LNCaP clone FGC (cell line): Measurements from ENCODE around the gene LPIN3.

ENCODE experiments used
- DNase-seq: peaks from one replicate; pipeline ENCODE4 v3.0.0-alpha.2; 2011; ENCODE audit warnings: low read depth
- H3K4me3 ChIP-seq: 2 replicates; pipeline ENCODE4 v1.5.1; 2011; ENCODE audit warnings: mild to moderate bottlenecking, low read depth, low read length, control low read depth
- CTCF ChIP-seq: IDR thresholded peaks from 2 replicates; pipeline ENCODE4 v1.5.1; 2012; ENCODE audit warnings: mild to moderate bottlenecking; ENCODE audit not compliant: control insufficient read depth, insufficient read depth; ENCODE audit errors: extremely low read depth

Gene LPIN3

GRCh38 chr20:41382791-41383305 is 42.2 kb downstream of the LPIN3 start:
- no peak overlapping the region for H3K4me3 ChIP-seq
- no peak for TF ChIP-seq CTCF
- no peak for DNase-seq

- TF ChIP-seq CTCF: no peak
- H3K4me3 ChIP-seq: no peak overlapping the region
- no peak for DNase-seq
Observed at GRCh38 chr20:41386502-41387427, 46.1 kb downstream of the LPIN3 start.

- no peak overlapping the region for H3K4me3 ChIP-seq
- TF ChIP-seq CTCF: no peak
- no peak for DNase-seq
Observed at GRCh38 chr20:41387444-41387851, 46.8 kb downstream of the LPIN3 start.

GRCh38 chr20:41390889-41391288 is 50.3 kb downstream of the LPIN3 start:
- no peak overlapping the region for H3K4me3 ChIP-seq
- no peak for DNase-seq
- no peak for TF ChIP-seq CTCF

GRCh38 chr20:41391587-41392001 is 51.0 kb downstream of the LPIN3 start:
- TF ChIP-seq CTCF: no peak
- DNase-seq: no peak
- H3K4me3 ChIP-seq: no peak overlapping the region

GRCh38 chr20:41392295-41392694 is 51.7 kb downstream of the LPIN3 start:
- TF ChIP-seq CTCF: no peak
- no peak for DNase-seq
- H3K4me3 ChIP-seq: no peak overlapping the region
